ENCODE measurements around the gene HTR2C.
"Not testable (repeated sequence)": the region's sequence is repeated elsewhere in the genome, so short reads cannot be mapped to it uniquely, and the experiment has no call there.

Gene HTR2C

DNA sequence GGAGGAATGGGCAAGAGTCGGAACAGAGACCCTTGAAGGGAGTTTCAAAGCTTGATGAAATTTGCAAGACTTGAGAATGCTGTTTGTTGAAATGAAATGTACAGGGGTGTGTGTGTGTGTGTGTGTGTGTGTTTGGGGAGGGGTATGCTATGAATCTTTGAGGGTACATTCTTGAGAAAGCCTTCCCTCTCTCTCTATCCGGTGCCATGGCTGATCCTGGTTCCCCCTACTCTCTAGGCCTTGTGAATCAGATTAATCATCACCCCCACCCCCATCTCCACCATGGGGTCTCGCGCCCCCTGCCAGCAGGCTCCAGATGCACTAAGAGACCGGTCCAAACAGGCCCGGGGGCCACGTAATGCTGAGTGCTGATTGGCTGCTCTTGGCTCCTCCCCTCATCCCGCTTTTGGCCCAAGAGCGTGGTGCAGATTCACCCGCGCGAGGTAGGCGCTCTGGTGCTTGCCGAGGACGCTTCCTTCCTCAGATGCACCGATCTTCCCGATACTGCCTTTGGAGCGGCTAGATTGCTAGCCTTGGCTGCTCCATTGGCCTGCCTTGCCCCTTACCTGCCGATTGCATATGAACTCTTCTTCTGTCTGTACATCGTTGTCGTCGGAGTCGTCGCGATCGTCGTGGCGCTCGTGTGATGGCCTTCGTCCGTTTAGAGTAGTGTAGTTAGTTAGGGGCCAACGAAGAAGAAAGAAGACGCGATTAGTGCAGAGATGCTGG is at the start of gene HTR2C:
HTR2C (plus strand) TSS at position 441 of the 729 bp plus-strand sequence. CDS start 142,851 bp downstream, outside the sequence.
- DNase-seq (ENCODE audit: low read depth in 2 of 2): no peak

DNA sequence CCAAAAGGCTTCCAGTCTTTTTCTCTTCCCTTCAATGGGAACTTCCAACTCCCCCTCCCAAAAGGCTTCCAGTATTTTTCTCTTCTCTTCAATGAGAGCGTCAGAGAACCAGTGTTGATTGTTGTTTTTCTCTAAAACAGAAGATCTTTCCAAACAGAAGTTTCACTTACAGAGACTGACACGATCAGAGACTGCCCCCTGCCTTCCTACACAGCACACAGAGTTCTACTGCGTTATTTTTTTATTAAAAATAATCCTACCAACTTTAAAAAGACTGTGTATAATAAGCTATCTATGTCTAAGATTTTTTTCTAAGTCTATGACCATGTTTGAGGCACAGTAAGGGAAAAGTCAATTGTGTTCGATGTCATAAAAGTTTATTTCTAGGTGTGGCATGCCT is 3.5 kb upstream of the HTR2C start:
- no peak for DNase-seq (ENCODE audit: low read depth in 2 of 2)

GRCh38 chrX:114581528-114582263 is 2.2 kb upstream of the HTR2C start:
- DNase-seq (ENCODE audit: low read depth in 2 of 2): no peak

GRCh38 chrX:114582264-114582632 is 1.6 kb upstream of the HTR2C start:
- no peak for DNase-seq (ENCODE audit: low read depth in 2 of 2)

GRCh38 chrX:114582698-114583395 is 1.0 kb upstream of the HTR2C start:
- DNase-seq (ENCODE audit: low read depth in 2 of 2): no peak

GRCh38 chrX:114584375-114584943 is 573 bp downstream of the HTR2C start:
- DNase-seq (ENCODE audit: low read depth in 2 of 2): no peak

DNA sequence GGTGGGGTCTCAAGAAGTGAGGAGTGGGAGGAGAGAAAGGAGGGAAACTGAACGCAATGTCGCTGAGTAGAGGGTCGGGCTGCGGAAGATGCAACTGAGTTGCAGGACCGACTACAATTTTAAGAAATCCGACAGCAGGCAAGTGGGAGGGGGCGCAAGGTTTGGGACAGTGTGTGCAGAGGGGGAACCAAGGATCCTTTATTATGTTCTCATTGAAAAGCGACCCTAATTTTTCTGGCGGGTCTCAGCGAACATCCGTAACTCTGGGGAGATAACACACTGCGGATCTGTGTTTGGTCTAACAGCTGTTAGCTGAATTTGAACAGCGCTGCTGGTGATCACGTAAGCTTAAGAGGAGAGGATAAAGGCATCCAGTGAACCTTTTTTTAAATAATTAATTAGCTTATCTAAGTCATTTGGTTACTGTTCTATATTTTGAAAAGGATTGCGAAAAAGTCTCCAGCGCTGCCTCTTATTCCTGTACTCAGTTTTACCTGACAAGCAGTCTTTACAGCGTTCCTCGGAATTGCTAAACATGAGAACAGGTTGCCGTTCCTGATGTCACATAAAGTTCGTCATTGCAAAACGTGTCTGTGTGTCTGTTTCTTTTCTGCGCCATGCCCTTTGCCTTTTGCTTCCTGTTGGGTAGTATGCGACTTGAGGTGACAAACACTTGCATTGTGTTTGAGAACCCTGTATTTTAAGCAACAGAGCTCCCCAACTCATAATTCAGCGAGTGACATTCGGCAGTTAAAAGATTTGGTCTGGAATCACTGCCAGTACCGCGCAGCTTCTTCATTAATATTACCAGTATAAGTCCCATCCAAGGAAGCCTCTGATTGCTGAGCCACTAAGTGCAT is 1.3 kb downstream of the HTR2C start:
- no peak for DNase-seq (ENCODE audit: low read depth in 2 of 2)

- DNase-seq (ENCODE audit: low read depth in 2 of 2): no peak
These were observed 7.2 kb downstream of the HTR2C start for GRCh38 chrX:114591121-114591520.

- no peak for DNase-seq (ENCODE audit: low read depth in 2 of 2)
These were observed 15.4 kb downstream of the HTR2C start for GRCh38 chrX:114599305-114599704.

DNA sequence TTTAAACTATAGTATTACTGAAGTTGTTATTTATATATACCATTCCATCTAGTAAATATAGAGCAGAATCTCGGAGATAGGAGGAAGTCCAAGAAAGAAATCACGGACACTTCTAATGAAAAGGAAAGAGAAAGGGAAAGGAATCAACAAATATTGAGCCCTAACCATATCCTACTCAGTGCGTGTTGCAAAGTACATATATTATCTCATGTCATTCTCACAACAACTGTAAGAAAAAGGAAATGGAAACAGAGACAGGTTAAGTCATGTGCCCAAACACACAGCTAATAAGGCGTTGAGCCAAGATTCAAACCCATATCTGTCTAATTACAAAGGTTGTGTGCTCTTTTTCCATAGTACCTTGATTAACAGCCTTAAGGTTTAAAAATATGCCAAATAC is 16.0 kb downstream of the HTR2C start:
- DNase-seq (ENCODE audit: low read depth in 2 of 2): no peak

DNA sequence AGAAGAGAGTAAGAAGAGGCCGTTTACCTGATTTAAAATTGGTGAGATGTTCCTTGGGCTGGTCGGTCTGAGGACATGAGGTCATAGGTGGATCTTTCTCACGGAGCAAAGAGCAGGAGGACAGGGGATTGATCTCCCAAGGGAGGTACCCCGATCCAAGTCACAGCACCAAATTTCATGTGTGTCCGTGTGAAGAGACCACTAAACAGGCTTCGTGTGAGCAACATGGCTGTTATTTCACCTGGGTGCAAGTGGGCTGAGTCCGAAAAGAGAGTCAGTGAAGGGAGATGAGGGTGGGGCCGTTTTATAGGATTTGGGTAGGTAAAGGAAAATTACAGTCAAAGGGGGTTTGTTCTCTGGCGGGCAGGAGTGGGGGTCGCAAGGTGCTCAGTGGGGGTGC is 22.7 kb downstream of the HTR2C start:
- not testable (repeated sequence) for DNase-seq (ENCODE audit: low read depth in 2 of 2)

DNA sequence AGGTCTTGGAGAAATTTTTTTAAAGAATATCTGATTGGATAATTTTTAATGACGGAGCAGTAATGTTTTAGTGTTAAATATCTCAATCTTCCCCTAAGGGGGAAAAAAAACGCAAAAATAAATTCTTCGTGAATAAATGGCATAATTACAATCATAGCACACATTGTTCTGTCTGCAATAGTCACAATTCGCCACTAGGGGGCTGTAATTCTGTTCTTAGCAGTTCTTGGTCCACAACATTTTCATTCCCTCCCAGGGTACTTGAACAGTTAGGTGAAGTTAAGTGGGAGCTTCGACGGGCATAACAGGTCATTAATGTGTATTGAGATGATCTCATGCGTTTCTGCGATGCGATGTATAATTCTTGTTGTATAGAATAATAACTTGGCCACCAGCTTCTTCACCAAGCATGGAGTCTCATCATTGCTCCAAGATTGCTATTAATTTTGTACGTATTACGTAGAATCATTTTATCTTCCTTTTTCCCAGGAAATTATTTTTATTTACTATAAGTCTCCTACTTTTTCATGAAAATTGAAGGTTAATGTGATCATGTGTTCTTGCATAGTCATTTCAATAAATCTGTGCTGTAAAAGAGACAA is 27.2 kb downstream of the HTR2C start:
- DNase-seq (ENCODE audit: low read depth in 2 of 2): peak in 1 of 2 experiments; percentile 1

DNA sequence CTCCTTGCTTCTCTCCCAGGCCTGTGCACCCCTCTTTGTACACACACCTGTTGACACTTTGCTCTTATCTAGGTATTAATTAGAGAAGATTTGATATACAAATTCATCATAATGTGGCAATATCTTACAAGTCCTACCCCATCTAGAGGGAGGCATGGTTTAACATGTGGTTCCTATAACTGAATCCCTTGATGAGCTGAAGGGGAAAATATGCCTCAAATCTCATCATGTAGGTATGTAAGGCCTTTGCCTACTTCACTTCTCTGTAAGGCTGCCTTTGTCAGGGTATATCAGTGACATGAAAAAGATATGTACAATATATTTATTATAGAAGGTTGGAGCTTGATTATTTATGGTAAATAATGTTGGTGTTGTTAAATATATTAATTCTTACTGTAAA is 31.9 kb downstream of the HTR2C start:
- DNase-seq (ENCODE audit: low read depth in 2 of 2): no peak

GRCh38 chrX:114619874-114620273 is 36.0 kb downstream of the HTR2C start:
- no peak for DNase-seq (ENCODE audit: low read depth in 2 of 2)

GRCh38 chrX:114626323-114626722 is 42.4 kb downstream of the HTR2C start:
- DNase-seq (ENCODE audit: low read depth in 2 of 2): no peak

GRCh38 chrX:114635986-114636385 is 52.1 kb downstream of the HTR2C start:
- no peak for DNase-seq (ENCODE audit: low read depth in 2 of 2)

DNA sequence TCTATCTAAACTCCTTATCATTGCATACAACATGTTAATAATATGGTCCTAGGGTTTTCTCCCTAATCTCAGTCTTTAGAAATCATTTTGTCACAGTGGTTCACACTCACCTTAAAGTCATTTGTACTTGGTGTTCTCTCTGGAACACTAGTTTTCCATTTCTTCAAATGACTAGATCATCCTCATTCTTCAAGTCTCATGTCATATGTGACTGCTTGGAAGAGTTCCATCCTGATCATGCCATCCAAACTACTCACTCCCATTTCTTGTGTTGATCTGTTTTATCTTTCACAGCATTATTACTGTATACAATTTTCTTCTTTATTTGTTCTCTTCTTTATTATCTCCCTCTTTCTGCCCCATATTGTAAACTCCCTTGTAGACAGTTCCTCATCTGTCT is 66.5 kb downstream of the HTR2C start:
- no peak for DNase-seq (ENCODE audit: low read depth in 2 of 2)

DNA sequence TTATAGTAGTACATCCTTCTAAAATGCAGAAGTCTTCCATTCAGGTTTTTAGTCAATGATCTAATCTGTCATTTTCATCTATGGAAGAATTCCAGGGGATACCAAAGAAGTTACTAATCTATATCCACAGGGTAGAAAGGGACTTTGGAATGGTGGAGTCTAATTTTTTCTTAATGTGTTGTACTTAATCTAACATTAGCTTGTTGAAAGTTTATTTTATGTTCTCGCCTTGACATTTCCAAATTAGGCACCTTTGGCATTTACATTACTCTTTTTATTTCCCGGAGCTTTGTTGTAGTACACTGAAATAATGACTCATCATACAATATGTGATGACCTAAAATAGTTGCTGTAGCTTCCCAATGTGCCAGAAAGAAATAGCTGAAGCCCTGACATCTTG is 91.5 kb downstream of the HTR2C start:
- DNase-seq (ENCODE audit: low read depth in 2 of 2): peak; percentile 70 to 81

DNA sequence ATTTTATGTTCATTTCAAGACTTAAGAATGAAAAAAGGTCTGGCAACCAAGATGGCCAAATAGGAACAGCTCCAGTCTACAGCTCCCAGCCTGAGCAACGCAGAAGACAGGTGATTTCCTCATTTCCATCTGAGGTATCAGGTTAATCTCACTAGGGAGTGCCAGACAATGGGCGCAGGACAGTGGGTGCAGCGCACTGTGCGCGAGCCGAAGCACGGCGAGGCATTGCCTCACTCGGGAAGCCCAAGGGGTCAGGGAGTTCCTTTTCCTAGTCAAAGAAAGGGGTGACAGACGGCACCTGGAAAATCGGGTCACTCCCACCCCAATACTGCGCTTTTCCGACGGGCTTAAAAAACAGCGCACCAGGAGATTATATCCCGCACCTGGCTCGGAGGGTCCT is 116.6 kb downstream of the HTR2C start:
- not testable (repeated sequence) for DNase-seq (ENCODE audit: low read depth in 2 of 2)

DNA sequence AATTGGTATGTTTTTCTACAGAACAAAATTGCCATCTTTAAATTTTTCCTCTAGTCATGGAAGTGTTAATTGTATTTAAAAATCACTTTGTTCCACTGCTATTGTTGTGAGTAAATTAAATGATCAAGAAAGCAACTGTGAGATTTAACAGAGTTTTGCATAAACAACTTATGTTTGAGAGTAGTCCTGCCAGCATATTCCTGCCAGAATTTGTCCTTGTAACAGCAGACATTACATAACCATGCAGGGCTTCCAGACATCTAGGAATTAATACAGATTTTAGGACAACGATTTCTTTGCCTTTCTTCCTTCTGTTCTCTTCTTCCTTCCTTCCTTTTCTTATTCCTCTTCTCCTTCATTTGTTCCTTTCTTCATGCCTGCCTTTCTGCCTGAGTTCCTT is 125.5 kb downstream of the HTR2C start:
- DNase-seq (ENCODE audit: low read depth in 2 of 2): no peak

DNA sequence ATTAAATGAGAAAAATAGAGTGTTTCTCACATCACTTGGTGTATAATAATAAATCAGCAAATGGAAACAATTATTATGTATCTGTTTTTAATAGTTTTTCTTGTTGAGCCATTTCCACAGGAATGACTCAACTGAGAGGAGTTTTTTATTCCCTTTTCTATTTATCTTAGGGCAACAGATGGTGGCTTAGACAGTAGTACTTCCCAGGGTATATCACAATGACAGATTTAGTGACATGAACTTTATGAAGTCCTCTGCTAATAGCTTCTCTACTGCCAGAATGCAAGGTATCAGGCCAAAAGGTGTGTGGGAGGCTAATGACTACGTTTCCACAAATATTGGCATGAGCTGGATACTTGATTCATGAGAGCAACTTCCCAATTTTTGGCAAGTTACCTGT is 126.7 kb downstream of the HTR2C start:
- DNase-seq (ENCODE audit: low read depth in 2 of 2): no peak
